Measurements from ENCODE around the gene PTPRG. TPM values are rescaled to one million over a fixed set of nuclear protein-coding genes. Genes with fewer than 3 reads are reported as not detected.

The PTPRG gene
- total and polyA plus RNA-seq, 12 donors: 6.3 to 119 (median 72.2) TPM

DNA sequence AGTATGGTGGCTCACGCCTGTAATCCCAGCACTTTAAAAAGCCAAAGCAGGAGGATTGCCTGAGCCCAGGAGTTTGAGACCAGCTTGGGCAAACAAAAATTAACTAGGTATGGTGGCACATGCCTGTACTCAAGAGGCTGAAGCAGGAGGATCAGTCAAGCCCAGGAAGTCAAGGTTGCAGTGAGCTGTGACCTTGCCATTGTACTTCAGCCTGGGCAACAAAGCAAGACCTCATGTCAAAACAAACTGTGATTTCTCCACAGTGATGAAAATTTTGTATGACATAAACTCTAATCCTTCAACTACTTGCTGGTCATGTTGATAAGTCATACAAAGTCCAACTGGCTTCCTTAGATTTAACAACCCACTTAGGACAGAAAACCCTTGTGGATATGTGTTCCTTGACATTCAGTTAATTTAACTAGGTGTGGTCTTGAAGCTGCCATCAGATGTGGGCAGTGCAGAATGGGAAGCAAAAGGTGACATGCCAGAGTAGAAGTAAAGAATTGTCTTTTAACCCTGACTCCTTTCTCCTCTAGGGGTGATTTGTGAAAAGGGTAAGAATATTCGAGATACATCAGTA lies 263.3 kb downstream of the PTPRG start:
- peak in 2 of 7 donors; percentile 39 to 41 for DNase-seq
- Histone ChIP-seq H3K4me3 (no peak overlapping the region), H3K9me3 (replicated peaks in 1 of 3) (no peaks in the 10 kb centered on the region), H3K27me3 (no peaks in the 10 kb centered on the region), H3K4me1 (replicated peaks in 1 of 2) (peaks cover 17 to 35% of the 10 kb centered on the region in 2 donors), H3K27ac (peak overlapping the region in 1 of 5 donors; percentile 7), H3K36me3 (replicated peaks in 1 of 2) (no peaks in the 10 kb centered on the region)
- 80 to 89% (median 86%) methylated on average over 2 of the region's 2 CpGs for WGBS, 4 donors
- TF ChIP-seq, protein P1, sequence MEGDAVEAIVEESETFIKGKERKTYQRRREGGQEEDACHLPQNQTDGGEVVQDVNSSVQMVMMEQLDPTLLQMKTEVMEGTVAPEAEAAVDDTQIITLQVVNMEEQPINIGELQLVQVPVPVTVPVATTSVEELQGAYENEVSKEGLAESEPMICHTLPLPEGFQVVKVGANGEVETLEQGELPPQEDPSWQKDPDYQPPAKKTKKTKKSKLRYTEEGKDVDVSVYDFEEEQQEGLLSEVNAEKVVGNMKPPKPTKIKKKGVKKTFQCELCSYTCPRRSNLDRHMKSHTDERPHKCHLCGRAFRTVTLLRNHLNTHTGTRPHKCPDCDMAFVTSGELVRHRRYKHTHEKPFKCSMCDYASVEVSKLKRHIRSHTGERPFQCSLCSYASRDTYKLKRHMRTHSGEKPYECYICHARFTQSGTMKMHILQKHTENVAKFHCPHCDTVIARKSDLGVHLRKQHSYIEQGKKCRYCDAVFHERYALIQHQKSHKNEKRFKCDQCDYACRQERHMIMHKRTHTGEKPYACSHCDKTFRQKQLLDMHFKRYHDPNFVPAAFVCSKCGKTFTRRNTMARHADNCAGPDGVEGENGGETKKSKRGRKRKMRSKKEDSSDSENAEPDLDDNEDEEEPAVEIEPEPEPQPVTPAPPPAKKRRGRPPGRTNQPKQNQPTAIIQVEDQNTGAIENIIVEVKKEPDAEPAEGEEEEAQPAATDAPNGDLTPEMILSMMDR (IDR thresholded peaks at IDR 0.05): no peak
- no peak for TF ChIP-seq POLR2A (IDR thresholded peaks at IDR 0.05)
- intact Hi-C loops (cut with DNase I): no loop called here

DNA sequence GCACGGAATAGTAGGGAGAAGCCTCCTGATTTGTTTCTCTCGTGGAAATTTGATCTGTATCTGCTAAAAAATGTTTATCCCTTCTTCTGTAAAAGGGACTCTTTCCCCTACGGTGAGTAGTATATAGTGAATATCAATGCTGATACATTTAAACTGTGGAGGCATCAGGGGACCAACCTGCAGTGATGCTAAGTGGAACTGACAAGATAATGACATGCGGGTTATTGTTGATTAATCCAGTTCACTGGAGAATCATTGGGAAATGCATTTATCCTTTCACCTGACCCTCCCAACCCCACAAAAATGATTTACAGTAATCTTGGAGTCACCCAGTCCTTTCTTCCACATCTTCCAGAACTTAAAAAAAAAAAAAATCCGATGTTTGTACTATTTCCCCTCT lies 264.8 kb downstream of the PTPRG start:
- no peak overlapping the region for H3K4me3 ChIP-seq
- TF ChIP-seq, protein P1 (IDR thresholded peaks at IDR 0.05): no peak
- TF ChIP-seq POLR2A (IDR thresholded peaks at IDR 0.05): no peak
- 73 to 90% (median 88%) methylated on average over 5 of the region's 5 CpGs for WGBS, 4 donors
- intact Hi-C loops (cut with DNase I): no loop called here
- no peak for DNase-seq
- no peaks in the 10 kb centered on the region for H3K9me3 ChIP-seq (replicated peaks in 1 of 3)
- H3K27ac ChIP-seq: no peak overlapping the region
- no peaks in the 10 kb centered on the region for H3K36me3 ChIP-seq (replicated peaks in 1 of 2)
- no peaks in the 10 kb centered on the region for H3K27me3 ChIP-seq
- H3K4me1 ChIP-seq (replicated peaks in 1 of 2): peaks cover 23 to 42% of the 10 kb centered on the region in 2 donors

GRCh38 chr3:61828184-61828874 lies 267.0 kb downstream of the PTPRG start:
- no peak for DNase-seq
- peak overlapping the region in 1 of 5 donors; percentile 77 for H3K27ac ChIP-seq
- no peak for TF ChIP-seq POLR2A (IDR thresholded peaks at IDR 0.05)
- TF ChIP-seq, protein P1 (IDR thresholded peaks at IDR 0.05): no peak

GRCh38 chr3:61828880-61829721 lies 267.7 kb downstream of the PTPRG start:
- Histone ChIP-seq H3K4me1 (replicated peaks in 1 of 2) (peaks cover 17 to 30% of the 10 kb centered on the region in 2 donors), H3K27me3 (no peaks in the 10 kb centered on the region), H3K36me3 (replicated peaks in 1 of 2) (no peaks in the 10 kb centered on the region), H3K4me3 (no peak overlapping the region), H3K9me3 (replicated peaks in 1 of 3) (no peaks in the 10 kb centered on the region), H3K27ac (peak overlapping the region in 4 of 5 donors; percentile 5 to 77 (median 46))
- peak in 6 of 7 donors; percentile 46 to 75 (median 60) for DNase-seq
- 34 to 47% (median 38%) methylated on average over 13 to 16 of the region's 16 CpGs for WGBS, 4 donors
- intact Hi-C loops (cut with DNase I): no loop called here
- TF ChIP-seq POLR2A (IDR thresholded peaks at IDR 0.05): no peak
- TF ChIP-seq, protein P1 (IDR thresholded peaks at IDR 0.05): no peak

More at GRCh38 chr3:61828184-61828874, 267.0 kb downstream of the PTPRG start:
- 75 to 87% (median 84%) methylated on average over 7 of the region's 7 CpGs for WGBS, 4 donors
- intact Hi-C loops (cut with DNase I): no loop called here
- Histone ChIP-seq H3K4me1 (replicated peaks in 1 of 2) (peaks cover 17 to 30% of the 10 kb centered on the region in 2 donors), H3K27me3 (no peaks in the 10 kb centered on the region), H3K36me3 (replicated peaks in 1 of 2) (no peaks in the 10 kb centered on the region), H3K9me3 (replicated peaks in 1 of 3) (no peaks in the 10 kb centered on the region), H3K4me3 (no peak overlapping the region)

All from adrenal gland (tissue), 12 donors.